GM11168 (cell line): ENCODE data around the gene TSPAN33.

Source experiments
- in situ Hi-C: fragments of 300-500 bp; cut with MboI; formaldehyde crosslinking; loops from one replicate; pipeline ENCODE4 v1.12.0; 2022; ENCODE audit warnings: low sequenced_read_pairs; ENCODE audit not compliant: unreplicated experiment

TSPAN33 gene

GRCh38 chr7:129205126-129205818 is 60.8 kb downstream of the TSPAN33 start:
- in situ Hi-C loops = no loop called here

DNA sequence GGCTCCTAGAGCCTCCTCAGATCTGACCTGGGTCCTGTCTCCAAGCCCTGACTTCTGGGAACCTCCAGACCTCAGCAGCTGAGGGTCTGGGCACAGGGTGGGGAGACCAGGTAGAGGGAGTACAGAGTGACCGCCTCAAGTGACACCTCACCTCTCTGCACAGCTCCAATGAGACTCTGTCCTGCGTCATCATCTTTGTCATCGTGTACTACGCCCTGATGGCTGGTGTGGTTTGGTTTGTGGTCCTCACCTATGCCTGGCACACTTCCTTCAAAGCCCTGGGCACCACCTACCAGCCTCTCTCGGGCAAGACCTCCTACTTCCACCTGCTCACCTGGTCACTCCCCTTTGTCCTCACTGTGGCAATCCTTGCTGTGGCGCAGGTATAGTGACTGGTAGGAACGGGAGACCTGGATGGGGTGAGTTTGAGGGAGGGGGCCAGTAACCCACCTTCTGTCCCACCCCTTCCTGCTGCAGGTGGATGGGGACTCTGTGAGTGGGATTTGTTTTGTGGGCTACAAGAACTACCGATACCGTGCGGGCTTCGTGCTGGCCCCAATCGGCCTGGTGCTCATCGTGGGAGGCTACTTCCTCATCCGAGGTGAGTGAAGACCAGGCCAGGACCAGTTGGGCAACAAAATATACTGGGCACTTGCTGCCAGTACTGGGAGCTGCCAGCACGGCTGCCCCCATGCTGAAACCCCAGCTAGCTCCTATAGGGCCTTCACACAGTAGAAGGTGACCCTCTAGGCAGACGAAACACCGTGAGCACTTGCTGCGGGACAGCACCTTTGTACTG is 61.7 kb downstream of the TSPAN33 start:
- in situ Hi-C loops = no loop called here

- in situ Hi-C loops = no loop called here
Observed at GRCh38 chr7:129208667-129209066, 64.2 kb downstream of the TSPAN33 start.

DNA sequence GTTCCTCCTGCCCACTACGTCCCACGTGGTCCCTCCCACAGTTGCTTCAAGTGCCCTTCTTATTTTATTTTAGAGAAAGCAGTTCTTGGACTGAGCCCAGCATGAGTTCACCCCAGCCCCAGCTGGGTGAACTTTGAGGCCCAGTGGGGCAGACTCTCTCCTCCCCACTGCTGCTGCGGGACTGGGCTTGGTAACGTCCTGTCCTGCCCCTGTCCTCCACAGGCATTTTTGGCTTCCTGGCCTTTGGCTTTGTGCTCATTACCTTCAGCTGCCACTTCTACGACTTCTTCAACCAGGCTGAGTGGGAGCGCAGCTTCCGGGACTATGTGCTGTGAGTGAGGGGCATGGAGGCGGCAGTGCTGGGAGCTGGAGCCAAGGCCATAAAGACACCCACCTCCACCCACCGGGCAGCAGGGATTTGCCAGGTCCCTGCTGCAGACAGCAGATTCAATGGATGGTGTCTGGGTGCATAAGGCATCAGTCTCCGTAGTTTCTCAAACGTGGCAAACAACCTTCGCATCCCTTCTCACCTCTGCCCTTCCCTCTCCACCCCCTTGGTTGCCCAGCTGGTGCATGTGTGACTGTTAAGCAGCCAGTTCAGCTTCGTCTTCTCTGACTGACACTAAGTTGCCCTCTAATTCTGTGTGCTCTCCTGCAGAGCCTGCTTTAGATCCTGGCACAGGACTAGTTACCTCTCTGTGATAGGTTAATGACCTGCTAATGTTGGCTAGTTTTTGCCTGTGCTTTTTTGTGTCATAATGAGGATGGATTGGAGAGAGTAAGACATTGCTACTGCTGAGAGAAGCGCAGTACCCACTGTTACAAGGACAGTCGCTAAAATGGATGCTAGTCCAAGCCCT is 64.8 kb downstream of the TSPAN33 start:
- in situ Hi-C loops = no loop called here

DNA sequence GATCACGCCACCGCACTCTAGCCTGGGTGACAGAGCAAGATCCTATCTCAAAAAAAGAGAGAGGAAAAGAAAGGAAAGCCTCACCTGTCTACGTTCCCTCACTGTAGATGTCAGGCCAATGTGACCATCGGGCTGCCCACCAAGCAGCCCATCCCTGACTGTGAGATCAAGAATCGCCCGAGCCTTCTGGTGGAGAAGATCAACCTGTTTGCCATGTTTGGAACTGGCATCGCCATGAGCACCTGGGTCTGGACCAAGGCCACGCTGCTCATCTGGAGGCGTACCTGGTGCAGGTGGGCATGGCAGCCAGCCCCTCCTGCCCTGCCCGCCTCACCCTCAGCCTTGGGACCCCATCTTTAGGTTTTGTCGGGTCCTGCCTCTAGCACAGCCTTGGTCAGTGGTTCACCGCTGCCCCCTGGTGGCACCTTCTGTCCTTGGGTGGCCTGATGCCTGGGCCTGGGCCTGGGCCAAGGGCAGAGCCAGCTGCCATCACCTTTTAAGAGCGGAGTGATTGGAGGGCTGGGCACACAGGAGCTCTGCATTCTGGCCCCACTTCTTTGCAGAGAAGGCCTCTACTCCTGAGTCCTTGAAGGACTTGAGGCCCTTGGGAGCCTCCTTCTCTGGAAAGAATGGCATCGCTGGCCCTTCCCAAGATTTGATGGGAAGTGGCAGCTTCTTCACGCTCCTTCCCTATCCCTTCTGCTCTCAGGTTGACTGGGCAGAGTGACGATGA is 65.9 kb downstream of the TSPAN33 start:
- in situ Hi-C loops = loop anchor here (10.0 kb wide), 1 partner anchor 306 kb away; no protein-coding TSS in a partner anchor

DNA sequence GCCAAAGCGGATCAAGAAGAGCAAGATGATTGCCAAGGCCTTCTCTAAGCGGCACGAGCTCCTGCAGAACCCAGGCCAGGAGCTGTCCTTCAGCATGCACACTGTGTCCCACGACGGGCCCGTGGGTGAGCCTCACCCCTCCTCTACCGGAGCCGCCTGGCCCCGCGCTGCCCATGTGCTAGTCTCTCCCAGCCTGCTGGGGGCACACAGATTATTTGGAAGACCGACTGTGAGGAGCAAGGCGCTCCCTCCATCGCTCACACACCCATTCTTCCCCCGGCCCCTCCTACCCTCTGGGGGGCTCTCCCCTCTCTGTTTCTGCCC is 66.4 kb downstream of the TSPAN33 start:
- in situ Hi-C loops = loop anchor here (10.0 kb wide), 1 partner anchor 306 kb away; no protein-coding TSS in a partner anchor

DNA sequence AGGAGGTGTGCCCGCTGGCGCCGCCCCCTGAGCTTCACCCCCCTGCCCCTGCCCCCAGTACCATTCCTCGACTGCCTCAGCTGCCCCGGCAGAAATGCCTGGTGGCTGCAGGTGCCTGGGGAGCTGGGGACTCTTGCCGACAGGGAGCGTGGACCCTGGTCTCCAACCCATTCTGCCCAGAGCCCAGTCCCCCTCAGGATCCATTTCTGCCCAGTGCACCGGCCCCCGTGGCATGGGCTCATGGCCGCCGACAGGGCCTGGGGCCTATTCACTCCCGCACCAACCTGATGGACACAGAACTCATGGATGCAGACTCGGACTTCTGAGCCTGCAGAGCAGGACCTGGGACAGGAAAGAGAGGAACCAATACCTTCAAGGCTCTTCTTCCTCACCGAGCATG is 67.6 kb downstream of the TSPAN33 start:
- in situ Hi-C loops = loop anchor here (10.0 kb wide), 1 partner anchor 307 kb away; no protein-coding TSS in a partner anchor

DNA sequence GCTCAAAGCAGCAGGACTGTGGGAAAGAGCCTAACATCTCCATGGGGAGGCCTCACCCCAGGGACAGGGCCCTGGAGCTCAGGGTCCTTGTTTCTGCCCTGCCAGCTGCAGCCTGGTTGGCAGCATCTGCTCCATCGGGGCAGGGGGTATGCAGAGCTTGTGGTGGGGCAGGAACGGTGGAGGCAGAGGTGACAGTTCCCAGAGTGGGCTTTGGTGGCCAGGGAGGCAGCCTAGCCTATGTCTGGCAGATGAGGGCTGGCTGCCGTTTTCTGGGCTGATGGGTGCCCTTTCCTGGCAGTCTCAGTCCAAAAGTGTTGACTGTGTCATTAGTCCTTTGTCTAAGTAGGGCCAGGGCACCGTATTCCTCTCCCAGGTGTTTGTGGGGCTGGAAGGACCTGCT is 68.1 kb downstream of the TSPAN33 start:
- in situ Hi-C loops = loop anchor here (10.0 kb wide), 1 partner anchor 308 kb away; no protein-coding TSS in a partner anchor

DNA sequence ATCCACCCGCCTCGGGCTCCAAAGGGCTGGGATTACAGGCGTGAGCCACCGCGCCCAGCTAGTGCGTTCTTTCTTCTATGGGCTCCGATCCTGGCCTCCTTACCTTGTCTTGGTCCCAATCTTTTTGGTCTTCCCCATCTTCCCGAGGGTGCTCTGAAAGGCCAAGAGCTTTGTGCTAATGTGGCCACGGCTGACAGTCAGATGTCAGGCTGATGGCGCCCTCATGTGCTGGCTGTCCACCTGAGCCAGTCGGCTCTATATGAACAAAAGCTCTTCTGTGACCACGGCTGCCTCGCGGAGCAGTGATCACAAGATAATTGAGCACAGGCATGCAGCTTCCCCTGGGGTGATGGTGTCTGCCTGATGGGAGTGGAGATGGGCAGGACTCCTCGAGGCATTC is 69.3 kb downstream of the TSPAN33 start:
- in situ Hi-C loops = loop anchor here (10.0 kb wide), 1 partner anchor 309 kb away; no protein-coding TSS in a partner anchor

DNA sequence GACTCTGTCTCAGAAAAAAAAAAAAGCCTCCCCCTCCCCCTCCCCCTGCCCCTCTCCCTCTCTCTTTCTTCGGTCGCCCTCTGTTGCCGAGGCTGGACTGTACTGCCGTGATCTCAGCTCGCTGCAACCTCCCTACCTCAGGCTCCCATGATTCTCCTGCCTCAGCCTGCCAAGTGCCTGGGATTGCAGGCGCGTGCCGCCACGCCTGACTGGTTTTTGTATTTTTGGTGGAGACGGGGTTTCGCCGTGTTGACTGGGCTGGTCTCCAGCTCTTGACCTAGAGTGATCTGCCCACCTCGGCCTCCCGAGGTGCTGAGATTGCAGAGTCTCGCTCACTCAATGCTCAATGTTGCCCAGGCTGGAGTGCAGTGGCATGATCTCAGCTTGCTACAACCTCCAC is 71.2 kb downstream of the TSPAN33 start:
- in situ Hi-C loops = loop anchor here (5.0 to 10.0 kb wide), 2 partner anchors 67 to 311 kb away; no protein-coding TSS in a partner anchor

GRCh38 chr7:129216101-129216715 is 71.7 kb downstream of the TSPAN33 start:
- in situ Hi-C loops = loop anchor here (5.0 to 10.0 kb wide), 2 partner anchors 66 to 311 kb away; no protein-coding TSS in a partner anchor

- in situ Hi-C loops = loop anchor here (5.0 to 10.0 kb wide), 2 partner anchors 65 to 312 kb away; no protein-coding TSS in a partner anchor
Observed at GRCh38 chr7:129216821-129217416, 72.4 kb downstream of the TSPAN33 start.

GRCh38 chr7:129218514-129219062 is 74.1 kb downstream of the TSPAN33 start:
- in situ Hi-C loops = loop anchor here (5.0 to 10.0 kb wide), 2 partner anchors 64 to 314 kb away; no protein-coding TSS in a partner anchor

- in situ Hi-C loops = loop anchor here (5.0 to 10.0 kb wide), 2 partner anchors 63 to 314 kb away; no protein-coding TSS in a partner anchor
Observed at GRCh38 chr7:129219166-129219565, 74.7 kb downstream of the TSPAN33 start.
